ENCODE results near the gene SMC6. TPM values are rescaled to one million over a fixed set of nuclear protein-coding genes. Genes with fewer than 3 reads are reported as not detected.
A peak's percentile ranks its signal among the peaks of the same experiment; 100 is the strongest.

SMC6 gene, protein sequence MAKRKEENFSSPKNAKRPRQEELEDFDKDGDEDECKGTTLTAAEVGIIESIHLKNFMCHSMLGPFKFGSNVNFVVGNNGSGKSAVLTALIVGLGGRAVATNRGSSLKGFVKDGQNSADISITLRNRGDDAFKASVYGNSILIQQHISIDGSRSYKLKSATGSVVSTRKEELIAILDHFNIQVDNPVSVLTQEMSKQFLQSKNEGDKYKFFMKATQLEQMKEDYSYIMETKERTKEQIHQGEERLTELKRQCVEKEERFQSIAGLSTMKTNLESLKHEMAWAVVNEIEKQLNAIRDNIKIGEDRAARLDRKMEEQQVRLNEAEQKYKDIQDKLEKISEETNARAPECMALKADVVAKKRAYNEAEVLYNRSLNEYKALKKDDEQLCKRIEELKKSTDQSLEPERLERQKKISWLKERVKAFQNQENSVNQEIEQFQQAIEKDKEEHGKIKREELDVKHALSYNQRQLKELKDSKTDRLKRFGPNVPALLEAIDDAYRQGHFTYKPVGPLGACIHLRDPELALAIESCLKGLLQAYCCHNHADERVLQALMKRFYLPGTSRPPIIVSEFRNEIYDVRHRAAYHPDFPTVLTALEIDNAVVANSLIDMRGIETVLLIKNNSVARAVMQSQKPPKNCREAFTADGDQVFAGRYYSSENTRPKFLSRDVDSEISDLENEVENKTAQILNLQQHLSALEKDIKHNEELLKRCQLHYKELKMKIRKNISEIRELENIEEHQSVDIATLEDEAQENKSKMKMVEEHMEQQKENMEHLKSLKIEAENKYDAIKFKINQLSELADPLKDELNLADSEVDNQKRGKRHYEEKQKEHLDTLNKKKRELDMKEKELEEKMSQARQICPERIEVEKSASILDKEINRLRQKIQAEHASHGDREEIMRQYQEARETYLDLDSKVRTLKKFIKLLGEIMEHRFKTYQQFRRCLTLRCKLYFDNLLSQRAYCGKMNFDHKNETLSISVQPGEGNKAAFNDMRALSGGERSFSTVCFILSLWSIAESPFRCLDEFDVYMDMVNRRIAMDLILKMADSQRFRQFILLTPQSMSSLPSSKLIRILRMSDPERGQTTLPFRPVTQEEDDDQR
- 10 to 100 TPM in 1 of 2 donors, 1 to 10 TPM in 1; 6.1 to 12.2 TPM for total RNA-seq

DNA sequence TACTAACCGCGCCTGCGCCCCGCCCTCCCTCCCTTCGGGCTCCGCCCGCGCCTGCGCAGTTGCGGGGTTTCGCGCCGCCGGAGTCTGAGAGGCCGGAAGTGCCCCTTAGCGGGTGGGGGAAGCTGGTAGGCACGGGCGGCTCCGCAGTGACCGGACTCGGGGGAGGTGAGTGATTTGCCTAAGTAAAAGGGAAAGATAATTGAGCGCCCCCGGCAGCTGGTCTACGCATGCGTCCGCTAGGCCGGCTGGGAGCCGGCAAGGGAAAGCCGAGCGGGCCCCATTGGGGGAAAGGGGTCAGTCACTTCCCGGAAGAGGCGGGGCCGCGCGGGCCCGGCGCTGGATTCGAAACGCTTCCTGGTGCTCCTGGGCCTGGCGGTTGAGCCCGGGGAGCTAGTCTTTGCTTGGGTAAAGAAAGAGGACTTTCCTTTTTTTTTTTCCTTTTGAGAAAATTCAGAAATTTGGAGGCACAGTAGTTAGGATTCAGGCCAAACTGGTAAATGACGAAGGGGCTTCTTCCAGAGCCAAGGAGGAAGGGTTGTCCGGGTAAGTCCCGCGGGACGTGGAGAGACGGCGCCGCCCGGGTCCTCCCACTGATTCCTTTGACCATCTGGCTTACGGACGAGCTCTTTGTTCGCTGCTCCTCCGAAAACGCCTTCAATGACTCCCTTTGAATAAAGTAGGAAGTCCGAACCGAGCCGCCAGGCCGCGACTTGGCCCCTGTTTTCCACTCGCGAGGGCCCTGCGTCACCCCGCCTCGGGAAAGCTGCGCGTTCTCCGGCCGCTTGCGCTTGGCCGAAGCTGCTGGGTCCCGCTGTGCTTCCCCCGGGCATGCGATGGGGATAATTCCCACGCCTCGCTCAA, at the start of gene SMC6, which contains the start of gene GEN1:
TSS of gene SMC6 (minus strand) at position 8 of the 861 bp plus-strand sequence. CDS start 7,864 bp downstream, outside the sequence.
TSS of gene GEN1 (plus strand) at position 336 of the 861 bp plus-strand sequence. CDS start 5,806 bp downstream, outside the sequence.
- no peaks in the 10 kb centered on the region for H3K9me3 ChIP-seq
- peaks cover 0 to 33% of the 10 kb centered on the region in 2 donors for H3K4me1 ChIP-seq
- no peaks in the 10 kb centered on the region for H3K36me3 ChIP-seq
- peak within 1 kb of the TSS; percentile 94 to 99 for H3K4me3 ChIP-seq
- H3K27me3 ChIP-seq = no peaks in the 10 kb centered on the region
- TF ChIP-seq CTCF (IDR thresholded peaks at IDR 0.05) = no peak
- peak; percentile 86 for DNase-seq (ENCODE audit: low spot score)
- H3K27ac ChIP-seq = peak within 1 kb of the TSS; percentile 96 to 97

GRCh38 chr2:17800693-17801458, 47.3 kb upstream of the SMC6 start:
- DNase-seq (ENCODE audit: low spot score) = peak; percentile 30
- Histone ChIP-seq H3K9me3 (no peaks in the 10 kb centered on the region), H3K27me3 (no peaks in the 10 kb centered on the region), H3K36me3 (no peaks in the 10 kb centered on the region), H3K4me1 (peaks cover 0 to 24% of the 10 kb centered on the region in 2 donors), H3K27ac (peak overlapping the region; percentile 62 to 68), H3K4me3 (no peak overlapping the region)
- no peak for TF ChIP-seq CTCF (IDR thresholded peaks at IDR 0.05)

DNA sequence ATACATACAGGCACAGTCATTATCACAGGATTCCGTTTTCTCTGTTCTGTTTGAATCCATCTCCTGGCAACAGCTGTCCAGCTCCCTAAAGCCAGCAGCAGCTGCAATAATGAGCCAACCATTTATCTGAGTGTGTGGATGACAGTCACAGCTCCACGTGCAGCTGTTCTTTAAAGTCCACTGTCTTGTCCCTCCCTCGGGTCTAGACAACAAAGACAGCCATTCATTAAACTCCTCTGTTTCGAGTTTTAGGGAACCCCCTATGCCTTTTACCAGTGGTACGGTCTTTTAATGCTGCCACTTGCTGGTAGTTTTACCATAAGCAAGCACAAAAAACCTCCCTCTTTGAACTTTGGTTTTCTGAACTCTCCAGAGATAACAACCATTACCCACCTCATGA, 46.6 kb upstream of the SMC6 start:
- H3K36me3 ChIP-seq = no peaks in the 10 kb centered on the region
- H3K9me3 ChIP-seq = no peaks in the 10 kb centered on the region
- H3K4me1 ChIP-seq = peaks cover 0 to 24% of the 10 kb centered on the region in 2 donors
- H3K27me3 ChIP-seq = no peaks in the 10 kb centered on the region
- no peak for TF ChIP-seq CTCF (IDR thresholded peaks at IDR 0.05)
- H3K27ac ChIP-seq = peak overlapping the region; percentile 62 to 68
- peak; percentile 58 for DNase-seq (ENCODE audit: low spot score)
- H3K4me3 ChIP-seq = no peak overlapping the region

- Histone ChIP-seq H3K9me3 (no peaks in the 10 kb centered on the region), H3K4me3 (no peak overlapping the region), H3K4me1 (peaks cover 0 to 24% of the 10 kb centered on the region in 2 donors), H3K27me3 (no peaks in the 10 kb centered on the region), H3K36me3 (no peaks in the 10 kb centered on the region), H3K27ac (peak overlapping the region; percentile 62 to 68)
- DNase-seq (ENCODE audit: low spot score) = no peak
- TF ChIP-seq CTCF (IDR thresholded peaks at IDR 0.05) = no peak
Measured at GRCh38 chr2:17799301-17800120, 45.9 kb upstream of the SMC6 start.
